GM21717 (cell line): ENCODE results near the gene IL6.
"Not testable (repeated sequence)": the region's sequence is repeated elsewhere in the genome, so short reads cannot be mapped to it uniquely, and the experiment has no call there.

Source experiments
- ATAC-seq: cut with Tn5 transposase; IDR thresholded peaks from one replicate; pipeline ENCODE4 v1.9.1; 2021; ENCODE audit warnings: mild to moderate bottlenecking, moderate library complexity; ENCODE audit not compliant: unreplicated experiment

The IL6 gene

DNA sequence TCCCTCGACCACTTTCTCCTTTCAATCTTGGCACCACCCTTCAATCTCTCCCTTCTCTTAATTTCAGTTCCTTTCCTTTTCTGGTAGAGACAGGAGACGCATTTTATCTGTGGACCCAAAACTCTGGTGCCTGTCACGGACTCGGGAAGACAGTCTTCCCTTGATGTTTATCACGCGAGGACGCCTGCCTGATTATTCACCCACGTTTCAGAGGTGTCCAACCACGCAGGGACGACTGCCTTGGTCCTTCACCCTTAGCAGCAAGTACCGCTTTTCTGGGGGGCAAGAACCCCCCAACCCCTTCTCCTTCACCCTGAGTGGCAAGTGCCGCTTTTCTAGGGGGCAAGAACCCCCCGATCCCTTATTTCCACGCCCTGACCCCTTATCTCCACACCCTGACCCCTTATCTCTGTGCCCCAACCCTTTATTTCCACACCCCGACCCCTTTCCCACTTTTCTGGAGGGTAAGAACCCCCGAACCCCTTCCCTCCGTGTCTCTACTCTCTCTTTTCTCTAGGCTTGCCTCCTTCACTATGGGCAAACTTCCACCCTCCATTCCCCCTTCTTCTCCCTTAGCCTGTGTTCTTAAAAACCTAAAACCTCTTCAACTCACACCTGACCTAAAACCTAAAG is 22.9 kb upstream of the IL6 start:
- ATAC-seq: not testable (repeated sequence)

DNA sequence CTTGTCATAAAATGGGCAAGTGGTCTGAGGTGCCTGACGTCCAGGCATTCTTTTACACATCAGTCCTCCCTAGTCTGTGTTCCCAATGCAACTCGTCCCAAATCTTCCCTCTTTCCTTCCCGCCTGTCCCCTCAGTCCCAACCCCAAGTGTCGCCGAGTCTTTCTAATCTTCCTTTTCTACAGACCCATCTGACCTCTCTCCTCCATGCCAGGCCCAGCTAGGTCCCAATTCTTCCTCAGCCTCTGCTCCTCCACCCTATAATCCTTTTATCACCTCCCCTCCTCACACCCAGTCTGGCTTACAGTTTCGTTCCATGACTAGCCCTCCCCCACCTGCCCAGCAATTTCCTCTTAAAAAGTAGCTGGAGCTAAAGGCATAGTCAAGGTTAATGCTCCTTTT is 22.3 kb upstream of the IL6 start:
- not testable (repeated sequence) for ATAC-seq

DNA sequence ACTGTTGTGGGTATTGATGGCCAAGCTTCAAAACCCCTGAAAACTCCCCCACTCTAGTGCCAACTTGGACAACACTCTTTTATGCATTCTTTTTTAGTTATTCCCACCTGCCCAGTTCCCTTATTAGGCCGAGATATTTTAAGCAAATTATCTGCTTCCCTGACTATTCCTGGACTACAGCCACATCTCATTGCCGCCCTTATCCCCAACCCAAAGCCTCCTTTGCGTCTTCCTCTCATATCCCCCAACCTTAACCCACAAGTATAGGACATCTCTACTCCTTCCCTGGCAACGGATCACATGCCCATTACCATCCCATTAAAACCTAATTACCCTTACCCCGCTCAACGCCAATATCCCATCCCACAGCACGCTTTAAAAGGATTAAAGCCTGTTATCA is 21.1 kb upstream of the IL6 start:
- ATAC-seq: not testable (repeated sequence)

DNA sequence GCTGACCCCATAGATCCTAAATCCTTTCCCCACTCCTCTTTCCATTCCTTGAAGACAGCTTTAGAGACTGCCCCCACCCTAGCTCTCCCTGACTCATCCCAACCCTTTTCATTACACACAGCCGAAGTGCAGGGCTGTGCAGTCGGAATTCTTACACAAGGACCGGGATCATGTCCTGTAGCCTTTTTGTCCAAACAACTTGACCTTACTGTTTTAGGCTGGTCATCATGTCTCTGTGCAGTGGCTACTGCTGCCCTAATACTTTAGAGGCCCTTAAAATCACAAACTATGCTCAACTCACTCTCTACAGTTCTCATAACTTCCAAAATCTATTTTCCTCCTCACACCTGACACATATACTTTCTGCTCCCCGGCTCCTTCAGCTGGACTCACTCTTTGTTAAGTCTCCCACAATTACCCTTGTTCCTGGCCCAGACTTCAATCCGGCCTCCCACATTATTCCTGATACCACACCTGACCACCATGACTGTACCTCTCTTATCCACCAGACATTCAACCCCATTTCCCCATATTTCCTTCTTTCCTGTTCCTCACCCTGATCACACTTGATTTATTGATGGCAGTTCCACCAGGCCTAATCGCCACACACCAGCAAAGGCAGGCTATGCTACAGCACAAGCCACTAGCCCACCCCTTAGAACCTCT is 19.8 kb upstream of the IL6 start:
- ATAC-seq: not testable (repeated sequence)

DNA sequence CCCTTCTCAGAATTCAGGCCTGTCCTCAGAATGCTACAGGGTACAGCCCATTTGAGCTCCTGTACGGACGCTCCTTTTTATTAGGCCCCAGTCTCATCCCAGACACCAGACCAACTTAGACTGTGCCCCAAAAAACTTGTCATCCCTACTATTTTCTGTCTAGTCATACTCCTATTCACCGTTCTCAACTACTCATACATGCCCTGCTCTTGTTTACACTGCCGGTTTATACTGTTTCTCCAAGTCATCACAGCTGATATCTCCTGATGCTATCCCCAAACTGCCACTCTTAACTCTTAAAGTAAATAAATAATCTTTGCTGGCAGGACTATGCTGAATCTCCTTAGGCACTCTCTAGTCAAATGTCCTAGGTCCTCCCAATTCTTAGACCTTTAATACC is 18.8 kb upstream of the IL6 start:
- not testable (repeated sequence) for ATAC-seq

DNA sequence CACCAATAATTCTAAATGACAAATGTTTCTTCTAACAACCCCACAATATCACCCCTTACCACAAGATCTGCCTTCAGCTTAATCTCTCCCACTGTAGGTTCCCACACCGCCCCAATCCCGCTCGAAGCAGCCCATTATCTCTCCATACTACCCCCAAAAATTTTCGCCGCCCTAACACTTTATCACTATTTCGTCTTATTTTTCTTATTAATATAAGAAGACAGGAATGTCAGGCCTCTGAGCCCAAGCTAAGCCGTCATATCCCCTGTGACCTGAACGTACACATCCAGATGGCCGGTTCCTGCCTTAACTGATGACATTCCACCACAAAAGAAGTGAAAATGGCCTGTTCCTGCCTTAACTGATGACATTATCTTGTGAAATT is 18.3 kb upstream of the IL6 start:
- ATAC-seq: not testable (repeated sequence)

DNA sequence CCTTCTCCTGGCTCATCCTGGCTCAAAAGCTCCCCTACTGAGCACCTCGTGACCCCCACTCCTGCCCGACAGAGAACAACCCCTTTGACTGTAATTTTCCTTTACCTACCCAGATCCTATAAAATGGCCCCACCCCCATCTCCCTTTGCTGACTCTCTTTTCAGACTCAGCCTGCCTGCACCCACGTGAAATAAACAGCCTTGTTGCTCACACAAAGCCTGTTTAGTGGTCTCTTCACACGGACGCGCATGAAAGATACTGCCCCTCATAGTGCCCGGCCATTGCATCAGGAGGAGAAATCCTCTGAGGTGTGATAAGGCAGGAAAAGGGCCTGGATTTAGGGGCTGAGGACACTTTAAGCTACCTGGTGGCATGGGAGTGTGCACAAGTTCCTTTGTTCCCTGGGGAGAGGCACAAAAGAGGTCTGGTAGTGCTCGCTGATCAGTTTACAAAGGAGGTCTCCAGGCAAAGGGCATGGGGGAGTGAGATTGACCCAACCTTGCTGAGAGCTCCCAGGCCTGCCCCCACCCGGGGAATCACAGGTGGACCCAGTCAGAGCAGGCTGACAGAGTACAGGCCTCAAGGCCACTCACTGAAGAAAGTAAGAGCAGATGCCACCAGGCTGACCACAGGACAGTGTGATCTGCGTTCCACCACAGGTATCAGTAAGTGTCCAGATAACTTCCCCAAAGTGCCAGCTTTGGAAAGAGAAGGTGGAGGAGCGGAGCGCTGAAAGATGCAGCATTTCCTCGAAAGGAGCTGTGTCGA is 17.8 kb upstream of the IL6 start:
- not testable (repeated sequence) for ATAC-seq

DNA sequence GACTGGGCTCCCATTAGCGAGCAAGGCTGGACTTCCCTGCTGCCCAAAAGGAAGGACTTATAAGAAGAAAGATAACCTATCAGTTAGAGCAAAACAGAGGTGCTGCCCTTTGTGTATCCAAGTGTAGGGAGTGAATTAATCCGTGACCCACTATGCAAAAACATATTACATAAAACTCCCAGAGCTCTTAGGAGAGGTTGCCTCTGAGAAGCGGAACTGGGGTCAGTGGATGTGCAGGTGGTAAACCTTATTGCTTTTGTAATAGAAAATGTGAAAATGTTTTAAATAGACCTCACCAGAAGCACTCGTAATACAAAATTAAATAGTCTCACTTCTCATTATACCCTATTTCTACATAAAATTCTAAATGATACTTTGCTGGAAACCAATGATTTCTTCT is 17.1 kb upstream of the IL6 start:
- no peak for ATAC-seq

DNA sequence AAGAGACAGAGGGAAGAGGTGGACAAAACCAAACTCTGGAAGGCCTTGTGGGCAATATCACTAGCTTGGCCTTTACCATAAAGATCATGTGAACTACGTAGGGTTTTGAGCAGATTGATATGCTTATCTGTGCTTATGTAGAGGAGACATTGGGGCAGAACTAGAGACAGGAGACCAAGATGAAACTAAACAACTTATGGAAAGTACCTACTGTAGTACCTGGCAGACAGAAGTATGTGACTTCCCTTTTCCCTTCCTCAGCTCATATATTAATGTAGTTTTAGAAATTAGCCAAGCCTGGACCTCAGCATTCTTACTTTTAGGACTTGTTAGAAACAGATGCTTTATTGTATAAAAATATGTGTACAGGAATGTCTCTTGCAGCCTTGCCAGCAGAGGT is 14.0 kb upstream of the IL6 start:
- ATAC-seq: peak; percentile 75

DNA sequence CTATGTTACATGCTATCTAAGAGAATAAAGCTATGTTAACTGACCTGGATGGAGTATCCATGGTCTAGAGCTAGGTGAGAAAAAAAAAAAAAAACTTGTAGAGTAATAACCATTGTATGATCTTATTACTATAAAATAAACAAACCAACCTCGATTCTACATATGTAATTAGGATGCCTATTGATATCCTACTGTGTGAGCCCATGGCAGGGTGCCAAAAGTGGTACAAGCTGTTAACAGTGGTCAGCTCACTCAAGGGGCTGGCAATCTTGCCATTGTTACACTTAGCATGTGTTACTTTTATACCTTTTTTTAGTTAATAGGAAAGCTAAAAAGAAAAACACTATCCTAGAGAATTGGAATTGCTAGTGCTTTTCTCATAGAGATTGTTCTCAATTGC is 13.5 kb upstream of the IL6 start:
- ATAC-seq: no peak

DNA sequence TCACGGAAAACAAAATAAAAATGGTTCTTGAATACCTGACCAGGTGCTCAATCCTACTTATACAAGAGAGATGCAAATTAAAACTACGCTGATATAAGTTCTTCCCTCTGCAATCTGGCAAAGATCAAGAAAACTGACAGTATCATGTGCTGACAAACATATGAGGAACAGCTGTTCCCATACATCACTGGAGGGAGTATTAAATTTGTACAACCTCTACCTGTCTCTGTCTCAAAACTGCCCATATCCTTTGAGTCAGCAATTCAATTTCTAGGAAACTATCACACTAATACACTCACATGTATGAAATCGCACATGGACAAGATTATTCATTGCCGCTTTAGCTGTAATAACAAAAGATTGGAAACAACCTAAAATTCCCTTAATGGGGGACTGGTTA is 11.0 kb upstream of the IL6 start:
- ATAC-seq: no peak

DNA sequence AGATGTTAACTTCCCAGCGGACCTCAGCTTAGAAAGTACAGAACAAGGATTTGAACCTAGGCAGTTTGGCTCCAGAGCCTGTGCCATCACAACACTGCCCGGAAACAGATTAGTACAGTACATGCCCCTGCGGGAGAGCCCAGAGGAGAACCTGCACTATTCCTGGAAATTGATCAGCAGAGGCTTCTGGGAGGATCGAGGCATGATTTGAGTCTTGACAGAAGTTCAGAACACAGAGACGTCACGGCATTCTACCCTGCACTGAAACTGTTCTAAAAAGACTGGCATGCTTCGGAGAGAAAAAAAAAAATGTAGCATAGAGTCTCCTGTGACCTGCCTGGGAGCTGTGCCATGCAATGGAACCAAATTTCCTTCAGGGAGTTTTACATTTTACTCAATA is 9.2 kb upstream of the IL6 start:
- ATAC-seq: no peak

DNA sequence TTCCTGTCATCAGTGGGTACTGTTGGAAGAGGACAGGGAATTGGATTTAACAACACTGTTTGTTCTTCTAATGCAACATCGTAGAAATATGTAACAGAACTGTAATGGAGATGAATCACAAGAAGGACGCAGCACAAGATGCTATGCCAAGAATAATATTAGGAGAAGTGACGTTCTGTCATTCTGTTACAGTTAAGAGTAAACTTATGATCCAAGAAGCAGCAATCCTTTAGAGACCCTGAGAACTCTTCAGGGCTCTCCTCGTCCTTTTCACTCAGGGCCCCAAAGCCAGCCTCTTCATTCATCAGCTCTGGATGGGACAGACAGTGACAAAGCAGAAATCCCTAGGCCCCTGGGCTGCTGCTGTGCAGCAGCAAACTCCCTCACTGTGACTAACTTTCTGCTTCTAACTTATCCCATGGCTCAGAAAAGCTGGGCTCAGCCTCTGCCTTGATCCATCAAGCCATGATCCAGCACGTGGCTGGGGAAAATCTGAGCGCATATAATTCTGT is 8.7 kb upstream of the IL6 start:
- no peak for ATAC-seq

DNA sequence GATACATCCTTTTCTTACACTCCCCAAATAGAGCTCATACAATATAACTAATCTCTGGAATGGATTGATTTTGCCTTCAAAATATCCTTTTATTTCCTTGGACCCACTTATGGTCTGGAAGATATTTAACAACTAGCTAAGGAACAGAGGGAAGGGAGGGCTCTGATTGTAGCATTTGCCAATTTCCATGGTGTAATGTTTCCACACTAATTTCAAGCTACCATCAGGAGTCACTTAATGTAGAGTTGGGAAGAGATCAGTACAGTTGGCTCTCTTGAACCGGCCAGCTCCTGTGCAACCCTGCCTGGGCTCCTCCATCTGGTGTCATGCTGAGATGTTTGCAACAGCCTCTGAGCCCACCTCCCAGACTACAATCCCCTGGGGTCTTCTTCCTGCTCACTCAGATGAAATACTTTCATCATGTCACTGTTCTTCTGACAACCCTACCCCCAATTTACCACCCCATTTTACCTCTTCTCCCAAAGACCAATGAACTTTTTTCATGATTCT is 8.0 kb upstream of the IL6 start:
- ATAC-seq: no peak

DNA sequence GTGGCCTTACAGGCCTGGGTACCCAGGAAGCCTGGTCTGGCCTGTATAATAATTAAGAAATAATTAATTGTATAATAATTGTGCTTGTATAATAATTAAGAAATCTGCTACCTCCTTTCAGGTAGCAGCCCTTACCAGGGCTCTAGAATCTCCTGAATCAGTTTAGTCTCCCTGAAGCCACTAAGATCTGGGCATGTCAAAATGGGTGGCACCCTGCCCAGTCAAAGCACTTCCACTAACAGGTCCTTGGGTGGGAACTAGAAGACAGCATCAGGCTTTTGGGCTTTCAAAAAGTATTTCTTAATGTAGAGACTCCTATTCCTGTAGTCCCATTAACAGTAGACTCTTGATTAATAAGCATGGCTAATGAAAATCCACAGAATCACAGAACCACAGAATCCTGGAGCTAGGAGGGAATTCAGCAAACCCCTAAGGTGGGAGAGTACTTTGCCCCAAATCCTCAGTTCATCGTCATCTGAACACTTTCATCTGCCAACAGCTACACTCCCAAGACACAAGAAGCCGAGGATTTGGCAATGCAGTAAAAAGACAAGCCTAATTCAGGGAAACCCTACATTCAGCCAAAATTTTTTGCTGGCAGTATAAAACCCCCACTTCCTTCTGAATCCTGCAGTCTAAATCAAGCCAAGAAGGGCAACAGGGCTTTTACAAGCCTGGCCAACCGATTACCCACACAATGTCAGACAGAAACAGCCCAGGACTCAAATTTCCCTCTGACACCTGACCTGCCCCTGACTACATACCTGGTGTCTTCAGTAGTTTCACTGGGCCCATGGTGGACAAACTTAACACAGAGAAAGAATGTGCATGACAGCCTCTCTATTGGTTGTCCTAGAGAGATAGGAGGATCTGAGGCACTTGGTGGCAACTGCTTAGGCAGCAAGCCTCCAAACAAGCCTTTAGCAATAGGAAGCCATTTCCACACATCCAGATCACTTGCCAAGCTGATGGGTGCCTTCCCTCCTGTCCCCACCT is 5.9 kb upstream of the IL6 start:
- no peak for ATAC-seq

DNA sequence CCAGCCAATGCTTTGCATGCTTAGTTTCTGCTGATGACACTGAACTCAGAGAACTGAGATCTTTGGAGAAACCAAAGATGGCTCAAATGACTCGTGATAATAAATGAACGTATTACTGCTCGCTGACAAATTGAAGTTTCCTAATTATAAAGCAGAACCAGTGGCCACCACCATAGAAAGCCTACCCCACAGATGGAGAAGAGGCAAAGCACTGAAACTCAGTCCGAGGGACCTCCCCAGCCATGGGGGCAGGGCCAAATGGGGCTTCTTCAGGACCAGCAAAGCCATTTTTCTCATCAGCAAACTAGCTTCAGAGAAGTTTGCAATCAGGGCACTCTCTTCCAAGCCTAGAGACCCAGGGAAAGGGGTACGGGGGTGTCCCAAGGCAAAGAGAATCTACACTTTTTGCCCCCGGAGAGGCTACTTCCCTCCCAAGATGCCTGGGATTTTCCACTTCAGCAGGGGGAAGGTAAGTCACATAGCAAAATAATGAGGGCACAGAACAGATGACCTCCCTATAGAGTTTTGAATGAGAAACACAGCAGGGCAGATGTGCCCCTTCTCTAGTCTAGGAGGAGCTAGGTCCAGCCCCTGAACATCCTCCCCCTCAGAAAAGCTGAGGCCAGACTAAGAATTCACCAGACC is 4.3 kb upstream of the IL6 start:
- no peak for ATAC-seq

DNA sequence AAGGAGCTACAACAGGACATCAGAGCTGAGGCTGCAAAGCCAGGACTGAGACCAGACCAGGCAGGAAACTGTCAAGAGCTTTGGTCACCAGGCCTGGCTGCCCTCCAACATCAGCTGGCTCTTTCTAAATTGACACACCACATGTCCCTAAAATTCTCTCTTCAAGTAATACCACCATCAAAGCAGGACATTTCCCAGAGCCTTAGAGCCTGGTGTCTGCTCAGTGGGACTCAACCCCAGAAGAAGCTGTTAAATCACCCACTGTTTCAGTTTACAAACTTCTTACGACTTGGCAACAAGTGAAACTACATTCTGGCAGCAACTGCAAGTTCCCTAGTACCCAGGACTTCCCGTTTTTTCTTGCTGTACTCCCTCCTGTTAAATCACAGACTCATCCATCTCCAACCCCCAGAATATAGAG is 3.8 kb upstream of the IL6 start:
- ATAC-seq: no peak

DNA sequence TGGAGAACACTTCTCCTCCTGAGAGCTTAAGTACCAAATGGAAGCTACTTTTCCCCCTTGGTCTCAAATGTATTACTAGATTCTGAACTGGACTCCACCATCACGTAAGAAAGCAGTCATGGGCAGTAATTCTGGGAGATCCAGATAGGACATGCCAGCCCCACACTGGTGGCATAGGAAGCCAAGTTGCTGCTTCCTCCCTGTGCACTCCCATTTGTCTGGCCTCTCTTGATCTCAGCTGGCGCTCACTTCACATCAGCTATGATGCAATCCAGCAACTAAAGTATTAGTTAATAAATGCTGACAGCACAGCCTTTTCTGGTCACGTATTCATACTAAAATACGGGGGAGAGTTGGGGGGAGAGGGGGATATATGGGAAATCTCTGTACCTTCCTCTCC is 3.4 kb upstream of the IL6 start:
- ATAC-seq: no peak

DNA sequence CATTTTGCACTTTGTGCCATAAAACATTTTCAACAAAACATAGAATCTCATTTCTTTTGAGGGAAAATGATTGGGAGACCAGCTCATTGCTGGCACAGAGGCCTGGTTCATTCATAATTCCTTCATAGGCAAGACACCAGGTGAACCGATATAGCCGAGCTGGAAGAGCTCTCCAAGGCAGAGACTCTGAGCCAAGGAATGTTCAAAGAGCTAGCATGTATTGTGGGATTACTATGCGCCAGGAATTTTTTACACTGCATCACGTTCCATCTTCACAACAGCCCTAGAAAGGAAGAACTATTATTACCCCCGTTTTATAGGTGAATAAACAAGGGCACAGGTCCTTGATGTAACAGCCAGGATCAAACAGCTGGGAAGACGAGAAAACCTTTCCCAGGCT is 2.1 kb upstream of the IL6 start:
- ATAC-seq: no peak

DNA sequence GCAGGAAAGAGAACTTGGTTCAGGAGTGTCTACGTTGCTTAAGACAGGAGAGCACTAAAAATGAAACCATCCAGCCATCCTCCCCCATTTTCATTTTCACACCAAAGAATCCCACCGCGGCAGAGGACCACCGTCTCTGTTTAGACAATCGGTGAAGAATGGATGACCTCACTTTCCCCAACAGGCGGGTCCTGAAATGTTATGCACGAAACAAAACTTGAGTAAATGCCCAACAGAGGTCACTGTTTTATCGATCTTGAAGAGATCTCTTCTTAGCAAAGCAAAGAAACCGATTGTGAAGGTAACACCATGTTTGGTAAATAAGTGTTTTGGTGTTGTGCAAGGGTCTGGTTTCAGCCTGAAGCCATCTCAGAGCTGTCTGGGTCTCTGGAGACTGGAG is 1.4 kb upstream of the IL6 start:
- ATAC-seq: no peak
